ENCODE measurements around the gene ENDOD1. TPM values are rescaled to one million over a fixed set of nuclear protein-coding genes. Genes with fewer than 3 reads are reported as not detected.

Gene ENDOD1
- polyA plus RNA-seq, 2 of the 4 experiments (the other 2 are of a cell fraction) = 8.3 to 8.8 TPM

GRCh38 chr11:95153857-95154246 is 64.2 kb downstream of the ENDOD1 start (continued):
- no peak for TF ChIP-seq FOXS1 (CRISPR knock-in tag; IDR thresholded peaks at IDR 0.05)
- TF ChIP-seq ZFP36 (IDR thresholded peaks at IDR 0.05; ENCODE audit: borderline replicate concordance, partially characterized antibody) = no peak

GRCh38 chr11:95154514-95154913 is 64.9 kb downstream of the ENDOD1 start:
- FAIRE-seq (no peak), DNase-seq (ENCODE audit: low read depth in 1 of 2, low spot score in 1 of 2) (peak; percentile 36 to 62), ATAC-seq (peak in 1 of 2 experiments; percentile 37; a peak in 2 of 6 replicates)
- CTCF ChIA-PET = interaction anchor here (0.6 to 11.6 kb wide), 22 partner anchors 10 to 1239 kb away, joined by 3 to 174 read pairs (median 4); partner anchors contain the start of genes CEP57, FAM76B and SRSF8
- POLR2A ChIA-PET = no interaction called here
- Histone ChIP-seq H3K27ac (no peak overlapping the region), H3K4me3 (no peak overlapping the region), H3K4me1 (no peaks in the 10 kb centered on the region), H3K9me3 (no peaks in the 10 kb centered on the region), H3K4me2 (no peak overlapping the region)
- TF ChIP-seq MAX (IDR thresholded peaks at IDR 0.05) (no peak), RAD21 (conservative IDR thresholded peaks at IDR 0.05 in 1 of 2, IDR thresholded peaks at IDR 0.05 in 1 of 2) (peak; percentile 85 to 86), ZNF302 (CRISPR knock-in tag; IDR thresholded peaks at IDR 0.05) (no peak), ZFP36 (IDR thresholded peaks at IDR 0.05; ENCODE audit: borderline replicate concordance, partially characterized antibody) (no peak), NPAS2 (CRISPR knock-in tag; IDR thresholded peaks at IDR 0.05; ENCODE audit: borderline replicate concordance) (no peak), SMC3 (IDR thresholded peaks at IDR 0.05) (peak; percentile 83), PBX3 (IDR thresholded peaks at IDR 0.05) (no peak), CTCF (IDR thresholded peaks at IDR 0.05) (peak; percentile 56), HOXB5 (CRISPR knock-in tag; IDR thresholded peaks at IDR 0.05) (no peak), HDAC2 (IDR thresholded peaks at IDR 0.05) (no peak)

- no peak for TF ChIP-seq JUNB (IDR thresholded peaks at IDR 0.05)
- Histone ChIP-seq H3K9me3 (no peaks in the 10 kb centered on the region), H3K4me3 (no peak overlapping the region), H3K4me2 (no peak overlapping the region), H3K27ac (no peak overlapping the region), H3K4me1 (no peaks in the 10 kb centered on the region)
- FAIRE-seq (no peak), DNase-seq (ENCODE audit: low read depth in 1 of 2, low spot score in 1 of 2) (no peak), ATAC-seq (no peak)
- POLR2A ChIA-PET = no interaction called here
- 71% methylated on average over 4 of the region's 4 CpGs for WGBS (ENCODE audit: missing lambda C conversion rate)
- CTCF ChIA-PET = interaction anchor here (0.8 to 11.6 kb wide), 12 partner anchors 9 to 1238 kb away, joined by 3 to 174 read pairs (median 4); no protein-coding TSS in a partner anchor
Observed at GRCh38 chr11:95155385-95155784, 65.7 kb downstream of the ENDOD1 start.

- no peaks in the 10 kb centered on the region for H3K4me1 ChIP-seq
- WGBS (ENCODE audit: missing lambda C conversion rate) = 79% methylated on average over 5 of the region's 5 CpGs
- H3K4me2 ChIP-seq = no peak overlapping the region
- no peak for DNase-seq (ENCODE audit: low read depth in 1 of 2, low spot score in 1 of 2)
- no peaks in the 10 kb centered on the region for H3K9me3 ChIP-seq
- ChIA-PET CTCF (interaction anchor here (1.5 to 11.6 kb wide), 3 partner anchors 86 to 607 kb away, joined by 4 to 174 read pairs (median 105); no protein-coding TSS in a partner anchor), POLR2A (no interaction called here)
- FAIRE-seq = no peak
- ATAC-seq = no peak
- TF ChIP-seq REST (IDR thresholded peaks at IDR 0.05) (no peak), KDM1A (IDR thresholded peaks at IDR 0.05; ENCODE audit: low read depth) (no peak), HOXB13 (CRISPR knock-in tag; IDR thresholded peaks at IDR 0.05; ENCODE audit: low read depth) (no peak), ZFP36 (IDR thresholded peaks at IDR 0.05; ENCODE audit: borderline replicate concordance, partially characterized antibody) (no peak), HOXB5 (CRISPR knock-in tag; IDR thresholded peaks at IDR 0.05) (no peak), EP300 (IDR thresholded peaks at IDR 0.05) (no peak), MAX (IDR thresholded peaks at IDR 0.05) (no peak)
- no peak overlapping the region for H3K4me3 ChIP-seq
- no peak overlapping the region for H3K27ac ChIP-seq
Observed at GRCh38 chr11:95156133-95156721, 66.6 kb downstream of the ENDOD1 start.

Measured in A549 (cell line).